Measurements from ENCODE around the gene CAST. TPM values are rescaled to one million over a fixed set of nuclear protein-coding genes. Genes with fewer than 3 reads are reported as not detected.
"Not testable (repeated sequence)": the region's sequence is repeated elsewhere in the genome, so short reads cannot be mapped to it uniquely, and the experiment has no call there.

Gene CAST
- polyA plus RNA-seq, 2 of the 4 experiments (the other 2 are of a cell fraction), result 163 to 257 TPM

- no peak for TF ChIP-seq BCL3 (IDR thresholded peaks at IDR 0.05)
- TF ChIP-seq EHF (CRISPR knock-in tag; IDR thresholded peaks at IDR 0.05), result no peak
Observed at GRCh38 chr5:96742538-96742937, 80.4 kb downstream of the CAST start (continued).

- no peak for FAIRE-seq
Observed at GRCh38 chr5:96743065-96743768, 81.0 kb downstream of the CAST start.

GRCh38 chr5:96743805-96744204, 81.6 kb downstream of the CAST start:
- no peak for ATAC-seq
- no peak for FAIRE-seq
- Histone ChIP-seq H3K4me1 (peaks cover 7% of the 10 kb centered on the region), H3K4me3 (no peak overlapping the region), H3K4me2 (no peak overlapping the region), H3K27ac (peak overlapping the region in 1 of 2 experiments; percentile 26; a peak in 1 of 6 replicates), H3K9me3 (no peaks in the 10 kb centered on the region)
- 93% methylated on average over 4 of the region's 4 CpGs for WGBS (ENCODE audit: missing lambda C conversion rate)
- ChIA-PET CTCF (interaction anchor here (1.2 to 2.4 kb wide), 4 partner anchors 9 to 418 kb away, joined by 3 to 14 read pairs (median 8); no protein-coding TSS in a partner anchor), POLR2A (no interaction called here)
- no peak for TF ChIP-seq MAX (IDR thresholded peaks at IDR 0.05)
- no peak for TF ChIP-seq BHLHE40 (IDR thresholded peaks at IDR 0.05; ENCODE audit: low read depth, low read length)
- TF ChIP-seq EHF (CRISPR knock-in tag; IDR thresholded peaks at IDR 0.05), result no peak
- no peak for TF ChIP-seq GATA3 (IDR thresholded peaks at IDR 0.05; ENCODE audit: borderline replicate concordance)
- TF ChIP-seq CBX8 (IDR thresholded peaks at IDR 0.05), result no peak
- TF ChIP-seq HES2 (IDR thresholded peaks at IDR 0.05), result no peak
- no peak for TF ChIP-seq RAD21 (conservative IDR thresholded peaks at IDR 0.05 in 1 of 2, IDR thresholded peaks at IDR 0.05 in 1 of 2)
- TF ChIP-seq MAZ (IDR thresholded peaks at IDR 0.05; ENCODE audit: borderline replicate concordance, low read depth, low read length), result no peak
- no peak for TF ChIP-seq HOXA7 (CRISPR knock-in tag; IDR thresholded peaks at IDR 0.05)
- DNase-seq (ENCODE audit: low read depth in 1 of 2, low spot score in 1 of 2), result no peak

More at GRCh38 chr5:96743065-96743768, 81.0 kb downstream of the CAST start:
- peak; percentile 34 to 50; a peak in 5 of 6 replicates for ATAC-seq
- no peak overlapping the region for H3K4me3 ChIP-seq
- H3K27ac ChIP-seq, result peak overlapping the region in 1 of 2 experiments; percentile 26; a peak in 1 of 6 replicates
- no peak overlapping the region for H3K4me2 ChIP-seq
- H3K9me3 ChIP-seq, result no peaks in the 10 kb centered on the region
- ChIA-PET CTCF (interaction anchor here (0.7 to 2.4 kb wide), 7 partner anchors 9 to 419 kb away, joined by 3 to 14 read pairs (median 6); no protein-coding TSS in a partner anchor), POLR2A (no interaction called here)
- TF ChIP-seq HES2 (IDR thresholded peaks at IDR 0.05) (no peak), FOSL2 (IDR thresholded peaks at IDR 0.05) (no peak), FOSL2 (CRISPR knock-in tag; IDR thresholded peaks at IDR 0.05) (peak; percentile 17; the same call in 1 of the 2 replicates), KDM1A (IDR thresholded peaks at IDR 0.05; ENCODE audit: low read depth) (no peak), SMC3 (IDR thresholded peaks at IDR 0.05) (no peak), ZFP36 (IDR thresholded peaks at IDR 0.05; ENCODE audit: borderline replicate concordance, partially characterized antibody) (no peak)
- DNase-seq (ENCODE audit: low read depth in 1 of 2, low spot score in 1 of 2), result no peak
- peaks cover 7% of the 10 kb centered on the region for H3K4me1 ChIP-seq
- 76% methylated on average over 11 of the region's 11 CpGs for WGBS (ENCODE audit: missing lambda C conversion rate)

- CTCF ChIA-PET, result interaction anchor here (0.9 to 2.4 kb wide), 4 partner anchors 8 to 417 kb away, joined by 3 to 14 read pairs (median 7); no protein-coding TSS in a partner anchor
Observed at GRCh38 chr5:96744218-96744617, 82.0 kb downstream of the CAST start.

More at GRCh38 chr5:96744218-96744617, 82.0 kb downstream of the CAST start:
- H3K4me1 ChIP-seq; ATAC-seq; H3K27ac ChIP-seq; POLR2A ChIA-PET; FAIRE-seq; H3K9me3 ChIP-seq; H3K4me3 ChIP-seq; DNase-seq (ENCODE audit: low read depth in 1 of 2, low spot score in 1 of 2); H3K4me2 ChIP-seq: not testable (repeated sequence)
- WGBS (ENCODE audit: missing lambda C conversion rate), result 92% methylated on average over 5 of the region's 5 CpGs
